Lung (tissue), 12 donors: Measurements from ENCODE around the gene DDX1. TPM values are rescaled to one million over a fixed set of nuclear protein-coding genes. Genes with fewer than 3 reads are reported as not detected.

Source experiments
- ATAC-seq: fragments of 200-7000 bp; cut with Tn5 transposase; one replicate; pipeline ENCODE4 v1.9.1; 2020; ENCODE audit warnings: moderate number of reproducible peaks; ENCODE audit not compliant: insufficient read depth, low FRiP score
- DNase-seq, 3 donors: peaks; one replicate each; pipeline ENCODE4 v3.0.0-alpha.2; 2013 to 2017
- H3K27ac ChIP-seq, 2 donors: one replicate each; pipeline ENCODE4 v1.5.1; 2013; ENCODE audit warnings: mild to moderate bottlenecking in 2 of 2, moderate library complexity in 2 of 2, control low read depth in 1 of 2, inconsistent platforms in 1 of 2, low read depth in 1 of 2, low read length in 1 of 2
- H3K27me3 ChIP-seq, 3 donors: one replicate each; pipeline ENCODE4 v1.5.1; 2013; ENCODE audit warnings: low read length in 2 of 3; ENCODE audit not compliant: control insufficient read depth in 3 of 3, insufficient read depth in 3 of 3
- H3K36me3 ChIP-seq, 4 donors: one replicate each; pipeline ENCODE4 v1.5.1; 2013; ENCODE audit warnings: low read length in 4 of 4, mild to moderate bottlenecking in 1 of 4, moderate library complexity in 1 of 4; ENCODE audit not compliant: control insufficient read depth in 4 of 4, insufficient read depth in 4 of 4
- H3K4me1 ChIP-seq, 5 donors: one replicate each; pipeline ENCODE4 v1.5.1; 2013; ENCODE audit warnings: low read length in 5 of 5, mild to moderate bottlenecking in 2 of 5, moderate library complexity in 1 of 5; ENCODE audit not compliant: control insufficient read depth in 5 of 5, insufficient read depth in 5 of 5
- H3K4me3 ChIP-seq: one replicate; pipeline ENCODE4 v1.5.1; 2013; ENCODE audit warnings: mild to moderate bottlenecking, control low read depth, moderate library complexity
- H3K9ac ChIP-seq, 2 donors: one replicate each; pipeline ENCODE4 v1.5.1; 2013; ENCODE audit warnings: low read length in 2 of 2, control low read depth in 1 of 2; ENCODE audit not compliant: insufficient read depth in 1 of 2
- H3K9me3 ChIP-seq, 4 donors: one replicate each; pipeline ENCODE4 v1.5.1; 2013; ENCODE audit warnings: low read length in 3 of 4, mild to moderate bottlenecking in 1 of 4, moderate library complexity in 1 of 4; ENCODE audit not compliant: control insufficient read depth in 4 of 4, insufficient read depth in 3 of 4
- CTCF ChIP-seq: IDR thresholded peaks from 2 replicates; pipeline ENCODE4 v1.5.1; 2012; ENCODE audit warnings: mild to moderate bottlenecking; ENCODE audit errors: control extremely low read depth, extremely low read depth
- WGBS, 2 donors: extraction: QIAGEN DNeasy Blood & Tissue Kit; methylation state at CpG; one replicate each; pipeline ENCODE4 v1.1.7; 2013; 5-methylcytosine and 5-hydroxymethylcytosine counted together
- polyA plus RNA-seq, 2 donors: library from polyadenylated mRNA; stranded (reverse); fragments of 200-250 nt; gene quantifications; one replicate each; pipeline ENCODE4 v1.2.1, GENCODE V29; 2013
- total RNA-seq, 2 donors: library from RNA; depleted of rRNA in 1 of 2; stranded (reverse); fragments of >200 nt in 1 of 2; gene quantifications; one replicate each; pipeline ENCODE4 v1.2.1, GENCODE V29; 2014 to 2021
- donor health status: control.
- donor health status: control.
- donor health status: Bipolar disorder and iron deficiency.
- donor health status: healthy.
- donor health status: DM: yes; HTN: yes; CAD: no.

Gene DDX1
- total and polyA plus RNA-seq, 4 donors = 53.7 to 85.2 (median 60.5) TPM

GRCh38 chr2:15663802-15664201 lies 72.1 kb downstream of the DDX1 start:
- no peak for DNase-seq
- Histone ChIP-seq H3K4me1 (peaks cover 0 to 16% (median 0%) of the 10 kb centered on the region in 5 donors), H3K9me3 (no peaks in the 10 kb centered on the region), H3K27ac (no peak overlapping the region), H3K36me3 (no peaks in the 10 kb centered on the region), H3K9ac (no peak overlapping the region), H3K4me3 (no peak overlapping the region), H3K27me3 (no peaks in the 10 kb centered on the region)
- 96% methylated on average over 4 of the region's 4 CpGs for WGBS, 2 donors
- ATAC-seq = no peak
- TF ChIP-seq CTCF = no peak

- WGBS, 2 donors = 88 to 92% methylated on average over 31 of the region's 31 CpGs
- Histone ChIP-seq H3K9ac (no peak overlapping the region), H3K9me3 (no peaks in the 10 kb centered on the region), H3K4me1 (peaks cover 0 to 16% (median 0%) of the 10 kb centered on the region in 5 donors), H3K36me3 (no peaks in the 10 kb centered on the region), H3K27ac (no peak overlapping the region), H3K27me3 (no peaks in the 10 kb centered on the region), H3K4me3 (no peak overlapping the region)
- DNase-seq (no peak), ATAC-seq (no peak)
- TF ChIP-seq CTCF = no peak
Measured at GRCh38 chr2:15664273-15665066, 72.8 kb downstream of the DDX1 start.

GRCh38 chr2:15665067-15665942 lies 73.6 kb downstream of the DDX1 start:
- DNase-seq (no peak), ATAC-seq (no peak)
- Histone ChIP-seq H3K4me3 (no peak overlapping the region), H3K27ac (no peak overlapping the region), H3K27me3 (no peaks in the 10 kb centered on the region), H3K36me3 (no peaks in the 10 kb centered on the region), H3K4me1 (peaks cover 0 to 16% (median 0%) of the 10 kb centered on the region in 5 donors), H3K9me3 (no peaks in the 10 kb centered on the region), H3K9ac (no peak overlapping the region)
- no peak for TF ChIP-seq CTCF
- WGBS, 2 donors = 92 to 94% methylated on average over 22 of the region's 22 CpGs
